GM18861 (cell line): ENCODE results near the gene HECTD1.
"Not testable (repeated sequence)": the region's sequence is repeated elsewhere in the genome, so short reads cannot be mapped to it uniquely, and the experiment has no call there.

Source experiments
- ATAC-seq: cut with Tn5 transposase; IDR thresholded peaks from one replicate; pipeline ENCODE4 v1.9.1; 2021; ENCODE audit not compliant: unreplicated experiment

Gene HECTD1

GRCh38 chr14:31196839-31197492 is 10.6 kb downstream of the HECTD1 start:
- ATAC-seq, result no peak

DNA sequence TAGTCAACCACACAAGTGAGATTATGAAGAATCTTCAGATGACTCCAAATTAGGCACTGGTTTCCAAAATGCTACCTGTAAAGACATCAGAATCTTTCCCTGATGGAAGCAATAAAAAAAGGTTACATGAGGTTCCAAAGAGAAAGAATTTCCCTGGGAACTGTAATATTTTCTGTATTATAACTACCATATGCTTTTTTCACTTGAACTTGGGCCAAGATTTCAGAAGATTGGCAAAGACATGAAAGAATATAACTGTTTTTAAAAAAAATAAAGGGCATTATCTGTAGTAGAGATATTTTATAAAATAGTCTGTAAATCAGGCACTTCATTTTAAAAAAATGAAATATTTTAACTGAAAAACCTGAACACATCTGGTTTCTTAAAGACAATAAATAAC is 12.9 kb downstream of the HECTD1 start:
- no peak for ATAC-seq

GRCh38 chr14:31194095-31194494 is 13.5 kb downstream of the HECTD1 start:
- ATAC-seq, result no peak

DNA sequence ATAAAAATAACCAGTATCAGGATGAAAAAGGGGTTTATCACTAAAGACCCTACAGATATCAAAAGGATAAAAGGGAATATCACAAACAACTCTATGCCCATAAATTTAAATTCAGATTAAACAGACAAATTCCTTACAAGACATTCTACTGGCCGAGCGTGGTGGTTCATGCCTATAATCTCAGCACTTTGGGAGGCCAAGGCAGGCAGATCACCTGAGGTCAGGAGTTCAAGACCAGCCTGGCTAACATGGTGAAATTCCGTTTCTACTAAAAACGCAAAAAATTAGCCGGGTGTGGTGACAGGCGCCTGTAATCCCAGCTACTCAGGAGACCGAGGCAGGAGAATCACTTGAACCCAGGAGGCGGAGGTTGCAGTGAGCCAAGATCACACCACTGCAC is 15.0 kb downstream of the HECTD1 start:
- ATAC-seq, result not testable (repeated sequence)

GRCh38 chr14:31190717-31191263 is 16.8 kb downstream of the HECTD1 start:
- ATAC-seq, result no peak

DNA sequence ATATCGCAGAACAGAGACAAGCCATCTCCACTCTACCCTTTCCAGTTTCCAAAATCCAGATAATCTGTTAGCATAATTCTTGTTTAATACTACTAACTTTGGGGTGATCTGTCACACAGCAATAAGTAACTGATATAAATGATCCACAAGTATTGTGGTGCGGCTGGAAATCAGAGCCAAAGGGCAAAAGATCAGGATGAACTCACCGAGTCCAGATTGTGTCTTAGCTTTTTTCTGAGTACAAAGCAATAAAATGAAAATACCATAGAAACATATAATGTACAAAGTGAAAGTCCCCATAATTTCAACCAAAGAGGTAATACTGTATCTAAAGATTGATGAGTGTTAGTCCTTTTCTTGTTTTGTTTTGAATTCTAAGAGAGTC is 17.4 kb downstream of the HECTD1 start:
- ATAC-seq, result no peak

DNA sequence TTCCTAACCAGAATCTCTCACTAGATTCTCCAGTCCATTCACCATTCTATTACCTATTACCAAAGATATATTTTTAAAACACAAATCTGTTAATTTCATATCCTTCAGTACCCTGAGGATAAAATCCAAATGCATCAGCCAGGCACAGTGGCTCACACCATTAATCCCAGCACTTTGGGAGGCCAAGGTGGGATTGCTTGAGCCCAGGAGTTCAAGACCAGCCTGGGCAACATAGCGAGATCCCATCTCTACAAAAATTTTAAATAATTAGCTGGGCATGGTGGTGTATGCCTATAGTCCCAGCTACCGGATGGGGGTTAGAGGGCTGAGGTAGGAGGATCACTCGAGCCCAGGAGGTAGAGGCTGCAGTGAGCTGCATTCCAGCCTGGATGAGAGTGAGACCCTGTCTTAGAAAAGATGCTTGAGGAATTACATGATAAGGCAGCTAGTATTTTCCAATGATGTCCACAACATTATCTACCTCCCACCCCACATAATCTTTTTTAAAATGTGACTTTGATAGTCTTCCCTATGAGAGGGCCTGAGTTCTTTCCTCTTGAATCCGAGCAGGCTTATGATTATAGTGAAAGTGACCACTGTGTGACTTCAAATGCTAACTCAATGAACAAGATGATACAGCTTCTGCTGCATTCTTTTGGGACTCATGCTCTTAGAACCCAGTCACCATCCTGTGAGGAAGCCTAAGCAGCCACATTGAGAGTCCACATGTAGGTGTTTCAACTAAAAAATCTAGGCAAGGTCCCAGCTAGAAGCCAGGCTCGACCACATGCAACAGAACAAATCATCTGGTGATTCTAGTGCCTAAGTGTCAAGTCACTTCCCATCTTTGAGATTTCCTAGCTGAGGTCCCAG is 18.0 kb downstream of the HECTD1 start:
- no peak for ATAC-seq

DNA sequence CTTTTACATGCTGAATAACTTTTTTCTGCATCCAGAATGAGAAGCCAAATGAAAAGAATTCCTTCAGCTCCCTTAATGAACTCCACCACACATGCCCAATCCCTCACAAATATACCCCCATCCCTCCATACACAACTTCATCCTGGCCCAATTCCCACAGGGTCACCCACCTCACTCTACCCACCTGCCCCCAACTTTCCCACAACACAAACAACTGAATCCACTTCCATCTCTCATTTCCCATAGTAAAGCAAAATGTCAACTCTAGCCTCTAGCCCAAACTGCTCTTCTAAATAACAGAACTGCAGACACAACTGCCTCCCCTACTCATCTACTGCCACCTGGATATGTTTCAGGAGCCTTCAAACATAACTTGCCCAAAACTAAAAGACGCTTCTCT is 18.8 kb downstream of the HECTD1 start:
- ATAC-seq, result no peak

GRCh38 chr14:31182016-31182415 is 25.6 kb downstream of the HECTD1 start:
- not testable (repeated sequence) for ATAC-seq

GRCh38 chr14:31181271-31181670 is 26.3 kb downstream of the HECTD1 start:
- ATAC-seq, result no peak

DNA sequence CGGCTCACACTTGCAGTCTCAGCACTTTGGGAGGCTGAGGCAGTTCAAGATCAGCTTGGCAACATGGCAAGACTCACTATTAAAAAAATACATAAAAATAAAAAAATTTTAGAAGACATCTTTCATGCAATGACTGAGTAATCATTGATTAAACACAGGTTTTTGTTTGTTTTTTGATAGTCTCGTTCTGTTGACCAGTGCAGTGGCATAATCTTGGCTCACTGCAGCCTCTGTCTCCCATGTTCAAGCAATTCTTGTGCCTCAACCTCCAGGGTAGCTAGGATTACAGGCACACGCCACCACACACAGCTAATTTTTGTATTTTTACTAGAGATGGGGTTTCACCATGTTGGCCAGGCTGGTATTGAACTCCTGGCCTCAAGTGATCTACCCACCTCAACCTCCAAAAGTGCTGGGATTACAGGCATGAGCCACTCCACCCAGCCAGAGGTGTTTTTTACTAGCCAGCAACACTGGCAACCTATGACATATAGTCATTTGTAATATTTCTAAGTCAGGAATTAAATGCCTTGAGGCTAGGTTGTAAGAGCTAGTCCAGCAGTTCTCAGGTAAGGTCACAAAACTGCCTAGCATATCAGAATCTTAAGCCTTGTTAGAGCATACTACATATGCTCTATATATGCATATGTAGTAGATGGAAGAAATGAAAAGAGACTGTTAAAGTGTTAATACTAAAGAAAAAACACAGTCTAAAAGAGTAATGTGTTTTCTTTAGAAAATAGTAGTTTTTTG is 27.1 kb downstream of the HECTD1 start:
- no peak for ATAC-seq

GRCh38 chr14:31174433-31174832 is 33.2 kb downstream of the HECTD1 start:
- ATAC-seq, result no peak

DNA sequence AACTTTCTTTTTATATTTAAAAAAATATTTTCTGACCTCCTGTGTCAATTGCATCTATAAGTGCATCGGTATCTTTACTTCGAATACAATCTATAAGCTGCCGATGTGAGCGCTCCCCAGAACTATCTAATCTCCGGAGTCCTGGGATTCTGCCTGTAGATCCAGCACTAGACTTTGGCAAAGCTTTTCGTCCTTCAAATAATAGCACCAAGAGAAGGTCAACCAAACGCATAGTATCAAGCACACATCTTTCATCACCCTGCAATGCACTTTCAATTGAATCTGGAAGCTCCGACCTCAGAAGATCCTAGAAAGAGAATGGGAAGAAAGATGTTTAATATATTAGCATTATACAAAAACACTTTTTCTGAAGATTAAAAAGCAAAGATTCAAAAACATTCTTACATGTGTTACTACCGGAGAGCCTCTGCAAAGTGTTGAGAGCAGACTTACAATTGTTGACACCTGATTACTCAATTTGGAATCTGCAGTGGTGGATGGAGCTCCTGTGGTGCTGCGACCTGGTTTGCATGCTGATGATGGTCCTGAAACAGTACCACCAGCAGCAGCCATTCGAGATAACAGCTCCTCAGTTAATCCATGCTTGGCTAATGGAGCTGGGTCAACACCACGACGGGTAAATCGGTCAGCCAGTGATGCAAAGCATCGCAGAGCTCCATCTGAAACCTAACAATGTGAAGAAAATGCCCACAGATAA is 34.3 kb downstream of the HECTD1 start:
- ATAC-seq, result no peak

- no peak for ATAC-seq
Observed at GRCh38 chr14:31172084-31172483, 35.5 kb downstream of the HECTD1 start.

DNA sequence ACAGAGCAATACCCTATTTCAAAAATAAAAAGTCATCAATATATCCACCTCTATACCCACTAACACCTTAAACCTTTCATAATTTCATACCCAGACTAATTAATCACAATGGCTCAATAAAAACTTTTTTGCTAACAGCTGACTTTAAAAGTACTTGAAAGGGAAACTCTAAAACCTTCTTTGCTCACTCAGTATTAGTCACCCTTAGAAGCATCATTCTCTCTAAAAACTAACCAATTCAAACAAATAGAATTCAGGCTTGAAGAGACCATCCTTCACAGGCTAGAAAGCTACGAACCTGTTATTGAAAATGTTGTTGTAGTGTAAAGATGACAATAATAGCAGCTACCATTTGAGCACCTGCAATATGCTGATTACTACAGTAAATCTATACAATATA is 37.2 kb downstream of the HECTD1 start:
- ATAC-seq, result no peak

DNA sequence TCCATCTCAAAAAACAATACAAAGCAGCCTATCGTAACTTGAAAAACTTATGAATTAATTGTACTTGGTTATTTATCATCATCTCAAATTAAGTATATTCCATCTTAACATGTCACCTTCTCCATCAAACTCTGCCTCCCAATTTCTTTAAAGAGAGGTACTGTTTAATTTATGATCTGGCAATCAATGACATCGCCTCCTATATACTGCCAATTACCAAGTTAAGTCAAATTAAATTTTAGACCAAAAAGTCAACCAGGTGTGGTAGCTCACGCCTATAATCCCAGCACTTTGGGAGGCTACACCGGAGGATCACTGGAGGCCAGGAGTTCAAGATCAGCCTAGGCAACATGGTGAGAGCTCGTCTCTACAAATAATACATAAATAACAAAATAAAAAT is 37.7 kb downstream of the HECTD1 start:
- no peak for ATAC-seq

GRCh38 chr14:31167032-31167431 is 40.6 kb downstream of the HECTD1 start:
- no peak for ATAC-seq

- ATAC-seq, result no peak
Observed at GRCh38 chr14:31166271-31166561, 41.4 kb downstream of the HECTD1 start.

DNA sequence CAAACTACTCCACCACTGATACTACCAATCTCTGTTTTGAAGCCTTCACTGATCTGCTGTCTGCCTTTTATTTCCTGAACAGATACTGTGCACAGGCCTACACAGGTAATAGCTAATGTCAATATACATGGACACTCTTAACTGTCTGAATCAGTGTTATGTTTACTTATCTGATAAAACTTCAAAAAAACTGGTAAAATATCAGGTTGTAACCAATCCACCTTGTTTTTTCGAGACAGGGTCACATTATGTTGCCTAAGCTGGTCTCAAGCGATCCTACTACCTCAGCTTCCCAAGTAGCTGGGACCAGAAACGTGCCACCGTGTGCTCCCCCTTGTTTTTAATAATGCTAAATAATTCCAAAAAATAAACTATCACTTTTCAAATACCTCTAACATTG is 43.5 kb downstream of the HECTD1 start:
- no peak for ATAC-seq

GRCh38 chr14:31162910-31163649 is 44.5 kb downstream of the HECTD1 start:
- no peak for ATAC-seq
